Left lobe of liver (tissue), 2 donors: ENCODE results near the gene SLC35B2. TPM values are rescaled to one million over a fixed set of nuclear protein-coding genes. Genes with fewer than 3 reads are reported as not detected.

Experiments used
- ATAC-seq: fragments of 200-7000 bp; cut with Tn5 transposase; one replicate; pipeline ENCODE4 v1.9.1; 2020; ENCODE audit warnings: mild to moderate bottlenecking, moderate library complexity
- DNase-seq: peaks from one replicate; pipeline ENCODE4 v3.0.0-alpha.2; 2020; ENCODE audit warnings: low spot score
- total RNA-seq: library from RNA; stranded (reverse); gene quantifications from one replicate; pipeline ENCODE4 v1.2.1, GENCODE V29; 2021
- donor health status: DM: no; HTN: no; CAD: no; lungs with moderate emphysema.
- donor health status: DM: no; HTN: yes; CAD: no.

Gene SLC35B2
- total RNA-seq, 1 donor from 2014 or later = 18.4 TPM

- ATAC-seq (no peak), DNase-seq (no peak)
These were observed 33.0 kb downstream of the SLC35B2 start for GRCh38 chr6:44224029-44224964.

- peak; percentile 61 for ATAC-seq
- peak; percentile 85 for DNase-seq
These were observed 33.9 kb downstream of the SLC35B2 start, which contains the start of gene SLC29A1 for GRCh38 chr6:44223319-44224028. Gene SLC29A1 (plus strand): TSS chr6:44223595. CDS start chr6:44227314, 3,719 bp downstream.

- ATAC-seq = no peak
- DNase-seq = no peak
These were observed 34.6 kb downstream of the SLC35B2 start for GRCh38 chr6:44222486-44223318.

GRCh38 chr6:44221961-44222335, 35.4 kb downstream of the SLC35B2 start:
- DNase-seq = no peak
- no peak for ATAC-seq

DNA sequence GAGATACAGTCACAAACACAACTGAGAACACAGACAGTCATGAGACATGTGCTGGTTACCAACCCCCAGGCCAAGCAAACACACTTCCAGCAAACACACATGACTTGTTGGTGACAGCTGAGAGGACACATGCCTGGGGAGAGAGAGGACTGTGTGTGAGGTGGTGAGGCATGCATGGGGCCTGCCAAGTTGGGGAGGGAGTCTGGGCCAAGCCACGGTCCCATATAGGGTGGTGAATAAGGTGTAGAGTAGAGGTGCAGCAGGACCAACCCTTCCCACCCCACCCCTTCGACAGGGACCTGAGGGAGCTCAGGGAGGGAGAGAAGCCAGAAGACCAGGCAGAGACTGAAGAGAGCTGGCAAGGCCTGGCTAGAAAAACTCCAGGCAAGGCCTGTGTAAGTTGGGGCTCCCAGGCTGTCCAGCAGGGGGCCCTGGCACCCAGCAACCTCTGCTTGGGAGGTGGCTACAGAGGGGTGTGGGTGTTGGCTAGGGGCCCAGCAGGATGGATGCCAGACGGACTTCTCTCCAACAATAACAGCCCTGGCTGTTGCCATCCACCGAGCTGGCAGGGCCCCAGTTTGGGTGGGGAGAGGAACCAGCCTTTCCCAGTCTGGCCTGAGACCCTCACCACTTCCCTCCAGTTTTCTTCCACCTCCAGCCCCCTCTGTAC, 35.9 kb downstream of the SLC35B2 start:
- DNase-seq (peak; percentile 97), ATAC-seq (peak; percentile 58)

GRCh38 chr6:44220913-44221290, 36.4 kb downstream of the SLC35B2 start:
- ATAC-seq (no peak), DNase-seq (no peak)

DNA sequence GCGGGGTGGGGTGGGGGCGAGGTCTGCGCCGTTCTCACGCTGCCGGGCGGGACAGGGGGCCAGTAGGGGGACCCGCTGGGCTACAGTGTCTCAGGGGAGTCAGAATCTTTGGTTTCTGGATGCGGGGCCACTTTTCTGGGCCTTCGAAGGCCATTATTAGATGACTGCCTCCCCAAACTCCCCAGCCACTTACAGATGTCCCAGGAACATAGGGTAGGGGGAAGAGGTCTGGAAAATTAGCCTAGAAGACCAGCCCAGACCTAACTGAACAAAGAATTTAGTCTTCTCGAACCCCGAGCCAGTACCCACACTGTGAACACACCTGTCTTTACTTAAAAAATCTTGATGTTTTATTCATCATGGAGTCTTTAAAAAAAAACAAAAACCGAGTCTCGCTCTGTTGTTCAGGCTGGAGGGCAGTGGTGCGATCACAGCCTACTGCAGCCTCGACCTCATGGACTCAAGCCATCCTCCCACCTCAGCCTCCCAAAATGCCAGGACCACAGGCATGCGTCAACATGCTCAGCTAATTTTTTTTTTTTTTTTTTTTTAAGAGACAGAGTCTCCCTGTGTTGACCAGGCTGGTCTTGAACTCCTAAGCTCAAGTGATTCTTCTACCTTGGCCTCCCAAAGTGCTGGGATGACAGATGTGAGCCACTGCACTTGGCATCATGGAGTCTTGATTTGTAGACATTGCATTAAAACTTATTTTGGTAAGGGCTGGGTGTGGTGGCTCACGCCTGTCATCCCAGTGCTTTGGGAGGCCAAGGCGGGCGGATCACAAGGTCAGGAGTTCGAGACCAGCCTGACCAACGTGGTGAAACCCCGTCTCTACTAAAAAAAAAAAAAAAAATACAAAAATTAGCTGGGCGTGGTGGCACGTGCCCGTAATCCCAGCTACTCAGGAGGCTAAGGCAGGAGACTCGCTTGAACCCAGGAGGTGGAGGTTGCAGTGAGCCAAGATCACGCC, 37.2 kb downstream of the SLC35B2 start:
- DNase-seq = no peak

GRCh38 chr6:44219053-44219814, 38.1 kb downstream of the SLC35B2 start:
- peak; percentile 48 for ATAC-seq
- peak; percentile 80 for DNase-seq

More for the DNA sequence above, 37.2 kb downstream of the SLC35B2 start:
- no peak for ATAC-seq

DNA sequence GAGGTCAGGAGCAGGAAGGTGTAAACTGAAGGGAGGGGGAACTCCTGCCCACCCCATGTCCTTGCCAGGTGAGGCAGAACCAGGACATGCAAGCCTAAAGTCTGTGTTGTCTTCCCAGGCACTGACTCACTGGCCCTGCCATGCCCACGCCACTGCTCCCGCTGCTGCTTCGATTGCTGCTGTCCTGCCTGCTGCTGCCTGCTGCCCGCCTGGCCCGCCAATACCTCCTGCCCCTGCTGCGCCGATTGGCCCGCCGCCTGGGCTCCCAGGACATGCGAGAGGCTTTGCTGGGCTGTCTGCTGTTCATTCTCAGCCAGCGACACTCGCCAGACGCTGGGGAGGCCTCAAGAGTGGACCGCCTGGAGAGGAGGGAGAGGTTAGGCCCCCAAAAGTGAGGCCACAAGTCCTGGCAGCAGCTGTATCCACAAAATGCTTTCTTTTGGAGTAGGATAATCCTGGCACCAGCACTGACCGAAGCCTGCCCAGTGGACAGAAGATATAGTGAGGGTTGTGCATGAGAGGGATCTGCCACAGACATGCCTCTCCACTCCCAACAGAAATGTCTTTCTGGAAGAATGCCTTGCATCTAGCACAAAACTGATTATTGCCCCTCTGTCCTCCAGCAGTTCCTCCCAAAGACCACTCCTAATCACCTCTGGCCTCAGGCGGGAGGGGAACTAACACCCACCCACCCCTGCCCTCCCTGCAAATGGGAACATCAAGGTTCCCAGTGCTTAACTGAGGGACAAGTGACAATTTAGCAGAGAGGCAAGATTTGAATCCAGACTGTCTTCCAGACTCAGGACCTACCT, 39.8 kb downstream of the SLC35B2 start:
- peak; percentile 67 for ATAC-seq
- peak; percentile 90 for DNase-seq

GRCh38 chr6:44216677-44217331, 40.5 kb downstream of the SLC35B2 start, which contains the start of gene MYMX:
Gene MYMX (plus strand): TSS chr6:44216926. CDS start chr6:44217472, 546 bp downstream.
- DNase-seq (no peak), ATAC-seq (no peak)

DNA sequence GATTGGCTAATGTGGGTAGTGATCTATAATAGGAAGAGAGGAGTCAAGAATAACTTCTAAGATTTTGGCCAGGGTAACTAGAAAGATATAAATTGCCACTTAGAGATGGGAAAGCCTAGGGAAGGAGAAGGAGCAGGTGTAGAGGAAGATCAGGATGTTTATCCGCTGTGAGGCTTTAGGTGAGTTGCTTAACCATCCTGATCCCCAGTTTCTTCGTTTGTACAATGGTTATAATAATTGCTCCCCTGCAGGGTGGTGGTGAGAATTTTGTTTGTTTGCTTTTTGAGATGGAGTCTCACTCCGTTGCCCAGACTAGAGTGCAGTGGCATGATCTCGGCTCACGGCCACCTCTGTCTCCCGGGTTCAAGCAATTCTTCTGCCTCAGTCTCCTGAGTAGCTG, 43.0 kb downstream of the SLC35B2 start:
- DNase-seq (no peak), ATAC-seq (no peak)

- DNase-seq (no peak), ATAC-seq (no peak)
These were observed 46.0 kb downstream of the SLC35B2 start for GRCh38 chr6:44211284-44211683.

- no peak for DNase-seq
- ATAC-seq = peak; percentile 91
These were observed 49.4 kb downstream of the SLC35B2 start for GRCh38 chr6:44207966-44208365.
